WTC11 (cell line): Measurements from ENCODE around the gene PCNX3. TPM values are rescaled to one million over a fixed set of nuclear protein-coding genes. Genes with fewer than 3 reads are reported as not detected.

Experiments used
- ATAC-seq: fragments of 200-7000 bp; cut with Tn5 transposase; 2 replicates; pipeline ENCODE4 v1.10.0; 2021; ENCODE audit warnings: mild to moderate bottlenecking, moderate library complexity
- CTCF ChIA-PET: fragments of 300-600 bp; sonication (Branson Sonifier 250); formaldehyde crosslinking; loops from one replicate; lab custom pipeline; 2021; ENCODE audit warnings: antibody characterized with exemption; lab: Charles Lee
- POLR2A ChIA-PET: fragments of 350-600 bp; sonication (Branson Sonifier 250); formaldehyde crosslinking; loops from one replicate; lab custom pipeline; 2021; ENCODE audit warnings: antibody characterized with exemption; lab: Charles Lee
- DNase-seq: peaks from one replicate; pipeline ENCODE4 v3.0.0; 2021; ENCODE audit warnings: low spot score
- H3K27ac Mint-ChIP-seq: 2 replicates; pipeline ENCODE4 v1.8.0; 2021; ENCODE audit warnings: mixed read lengths
- H3K27me3 Mint-ChIP-seq: 2 replicates; pipeline ENCODE4 v1.8.0; 2021; ENCODE audit warnings: low read depth, mild to moderate bottlenecking, moderate library complexity, mixed read lengths
- H3K36me3 Mint-ChIP-seq: 2 replicates; pipeline ENCODE4 v1.8.0; 2021; ENCODE audit warnings: mixed read lengths
- H3K4me1 Mint-ChIP-seq: 2 replicates; pipeline ENCODE4 v1.8.0; 2022; ENCODE audit warnings: mixed read lengths
- H3K4me3 Mint-ChIP-seq: 2 replicates; pipeline ENCODE4 v1.8.0; 2021; ENCODE audit warnings: mild to moderate bottlenecking, moderate library complexity, mixed read lengths
- H3K9me3 Mint-ChIP-seq: 2 replicates; pipeline ENCODE4 v1.8.0; 2021; ENCODE audit warnings: mixed read lengths
- ATF1 ChIP-seq: sonication (generic); formaldehyde crosslinking; IDR thresholded peaks from 2 replicates; pipeline ENCODE4 v1.8.1; 2023; ENCODE audit warnings: mild to moderate bottlenecking, moderate library complexity, missing genetic modification reagents
- EMX1 ChIP-seq: fragments of 250-450 bp; sonication (Bioruptor Pico); IDR thresholded peaks from 2 replicates; pipeline ENCODE4 v1.8.0; 2021; ENCODE audit warnings: mild to moderate bottlenecking
- GRHL2 ChIP-seq: fragments of 250-450 bp; sonication (Bioruptor Pico); IDR thresholded peaks from 2 replicates; pipeline ENCODE4 v1.8.0; 2022; ENCODE audit warnings: mild to moderate bottlenecking, moderate library complexity; ENCODE audit not compliant: insufficient replicate concordance, severe bottlenecking
- NFATC4 ChIP-seq: fragments of 250-450 bp; sonication (Bioruptor Pico); IDR thresholded peaks from 2 replicates; pipeline ENCODE4 v1.9.0; 2021; ENCODE audit warnings: mild to moderate bottlenecking
- NR1H2 ChIP-seq: sonication (generic); formaldehyde crosslinking; IDR thresholded peaks from 2 replicates; pipeline ENCODE4 v1.9.0; 2021; ENCODE audit warnings: mild to moderate bottlenecking, moderate library complexity, missing genetic modification reagents
- NR2C2 ChIP-seq: sonication (generic); formaldehyde crosslinking; IDR thresholded peaks from 2 replicates; pipeline ENCODE4 v1.8.0; 2022; ENCODE audit warnings: mild to moderate bottlenecking, missing genetic modification reagents
- TP53 ChIP-seq: sonication (generic); formaldehyde crosslinking; IDR thresholded peaks from 2 replicates; pipeline ENCODE4 v1.8.1; 2023; ENCODE audit warnings: mild to moderate bottlenecking, missing genetic modification reagents
- ZNF232 ChIP-seq: sonication (generic); formaldehyde crosslinking; IDR thresholded peaks from 2 replicates; pipeline ENCODE4 v1.8.0; 2022; ENCODE audit warnings: mild to moderate bottlenecking, missing genetic modification reagents
- total RNA-seq: library from RNA; stranded (reverse); gene quantifications from 3 replicates; pipeline ENCODE4 v1.2.3, GENCODE V29; 2021
- TF ChIP-seq, protein P1 (sequence below): sonication (generic); formaldehyde crosslinking; IDR thresholded peaks from 2 replicates; pipeline ENCODE4 v1.8.1; 2023; ENCODE audit warnings: mild to moderate bottlenecking, missing genetic modification reagents, moderate library complexity
- TF ChIP-seq, protein P2 (sequence below): fragments of 250-450 bp; sonication (Bioruptor Pico); IDR thresholded peaks from 2 replicates; pipeline ENCODE4 v1.9.0; 2021; ENCODE audit warnings: mild to moderate bottlenecking, borderline replicate concordance
- TF ChIP-seq, protein P3 (sequence below): sonication (generic); formaldehyde crosslinking; IDR thresholded peaks from 2 replicates; pipeline ENCODE4 v1.8.0; 2023; ENCODE audit warnings: missing genetic modification reagents
- TF ChIP-seq, protein P4 (sequence below): sonication (generic); formaldehyde crosslinking; conservative IDR thresholded peaks from 2 replicates; pipeline ENCODE4 v1.8.1; 2022; ENCODE audit warnings: mild to moderate bottlenecking, missing genetic modification reagents
- TF ChIP-seq, protein P5 (sequence below): sonication (generic); formaldehyde crosslinking; IDR thresholded peaks from 2 replicates; pipeline ENCODE4 v1.8.1; 2023; ENCODE audit warnings: mild to moderate bottlenecking, missing genetic modification reagents, moderate library complexity

Gene PCNX3
- total RNA-seq, 1 experiment from 2014 or later = 51.6 TPM

DNA sequence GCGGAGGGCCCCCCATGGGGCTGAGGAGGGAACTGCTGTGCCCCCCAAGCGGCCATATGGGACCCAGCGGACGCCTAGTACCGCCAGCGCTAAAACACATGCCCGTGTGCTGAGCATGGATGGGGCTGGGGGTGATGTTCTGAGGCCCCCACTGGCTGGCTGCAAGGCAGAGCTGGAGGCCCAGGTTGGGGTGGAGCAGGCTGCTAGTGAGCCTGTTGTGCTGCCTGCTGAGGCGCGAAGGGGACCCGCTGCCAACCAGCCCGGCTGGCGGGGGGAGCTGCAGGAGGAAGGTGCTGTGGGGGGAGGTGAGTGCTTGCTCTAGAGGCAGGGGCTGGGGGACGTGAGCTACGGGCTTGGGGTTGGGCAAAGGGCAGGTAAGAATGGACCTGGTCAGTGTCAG, 3.2 kb downstream of the PCNX3 start:
- H3K4me3 Mint-ChIP-seq = no peak overlapping the region
- no peaks in the 10 kb centered on the region for H3K9me3 Mint-ChIP-seq
- DNase-seq (no peak), ATAC-seq (no peak)
- POLR2A ChIA-PET = no interaction called here
- H3K27me3 Mint-ChIP-seq = no peaks in the 10 kb centered on the region; the same call in 1 of the 2 replicates
- TF ChIP-seq ZNF232 (CRISPR knock-in tag) = no peak
- no peak for TF ChIP-seq GRHL2
- no peak for TF ChIP-seq TP53
- no peak for TF ChIP-seq NR2C2
- TF ChIP-seq ATF1 (CRISPR knock-in tag) = no peak
- TF ChIP-seq, protein P1, sequence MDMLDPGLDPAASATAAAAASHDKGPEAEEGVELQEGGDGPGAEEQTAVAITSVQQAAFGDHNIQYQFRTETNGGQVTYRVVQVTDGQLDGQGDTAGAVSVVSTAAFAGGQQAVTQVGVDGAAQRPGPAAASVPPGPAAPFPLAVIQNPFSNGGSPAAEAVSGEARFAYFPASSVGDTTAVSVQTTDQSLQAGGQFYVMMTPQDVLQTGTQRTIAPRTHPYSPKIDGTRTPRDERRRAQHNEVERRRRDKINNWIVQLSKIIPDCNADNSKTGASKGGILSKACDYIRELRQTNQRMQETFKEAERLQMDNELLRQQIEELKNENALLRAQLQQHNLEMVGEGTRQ (CRISPR knock-in tag) = no peak
- no peak for TF ChIP-seq NR1H2 (CRISPR knock-in tag)
- TF ChIP-seq, protein P2, sequence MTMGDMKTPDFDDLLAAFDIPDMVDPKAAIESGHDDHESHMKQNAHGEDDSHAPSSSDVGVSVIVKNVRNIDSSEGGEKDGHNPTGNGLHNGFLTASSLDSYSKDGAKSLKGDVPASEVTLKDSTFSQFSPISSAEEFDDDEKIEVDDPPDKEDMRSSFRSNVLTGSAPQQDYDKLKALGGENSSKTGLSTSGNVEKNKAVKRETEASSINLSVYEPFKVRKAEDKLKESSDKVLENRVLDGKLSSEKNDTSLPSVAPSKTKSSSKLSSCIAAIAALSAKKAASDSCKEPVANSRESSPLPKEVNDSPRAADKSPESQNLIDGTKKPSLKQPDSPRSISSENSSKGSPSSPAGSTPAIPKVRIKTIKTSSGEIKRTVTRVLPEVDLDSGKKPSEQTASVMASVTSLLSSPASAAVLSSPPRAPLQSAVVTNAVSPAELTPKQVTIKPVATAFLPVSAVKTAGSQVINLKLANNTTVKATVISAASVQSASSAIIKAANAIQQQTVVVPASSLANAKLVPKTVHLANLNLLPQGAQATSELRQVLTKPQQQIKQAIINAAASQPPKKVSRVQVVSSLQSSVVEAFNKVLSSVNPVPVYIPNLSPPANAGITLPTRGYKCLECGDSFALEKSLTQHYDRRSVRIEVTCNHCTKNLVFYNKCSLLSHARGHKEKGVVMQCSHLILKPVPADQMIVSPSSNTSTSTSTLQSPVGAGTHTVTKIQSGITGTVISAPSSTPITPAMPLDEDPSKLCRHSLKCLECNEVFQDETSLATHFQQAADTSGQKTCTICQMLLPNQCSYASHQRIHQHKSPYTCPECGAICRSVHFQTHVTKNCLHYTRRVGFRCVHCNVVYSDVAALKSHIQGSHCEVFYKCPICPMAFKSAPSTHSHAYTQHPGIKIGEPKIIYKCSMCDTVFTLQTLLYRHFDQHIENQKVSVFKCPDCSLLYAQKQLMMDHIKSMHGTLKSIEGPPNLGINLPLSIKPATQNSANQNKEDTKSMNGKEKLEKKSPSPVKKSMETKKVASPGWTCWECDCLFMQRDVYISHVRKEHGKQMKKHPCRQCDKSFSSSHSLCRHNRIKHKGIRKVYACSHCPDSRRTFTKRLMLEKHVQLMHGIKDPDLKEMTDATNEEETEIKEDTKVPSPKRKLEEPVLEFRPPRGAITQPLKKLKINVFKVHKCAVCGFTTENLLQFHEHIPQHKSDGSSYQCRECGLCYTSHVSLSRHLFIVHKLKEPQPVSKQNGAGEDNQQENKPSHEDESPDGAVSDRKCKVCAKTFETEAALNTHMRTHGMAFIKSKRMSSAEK = no peak
- no peak overlapping the region for H3K27ac Mint-ChIP-seq
- peaks cover 8% of the 10 kb centered on the region for H3K4me1 Mint-ChIP-seq
- CTCF ChIA-PET = interaction anchor here (0.6 to 0.8 kb wide), 2 partner anchors 27 to 269 kb away, joined by 3 read pairs; partner anchors contain the start of gene FIBP
- H3K36me3 Mint-ChIP-seq = peaks cover 16% of the 10 kb centered on the region

DNA sequence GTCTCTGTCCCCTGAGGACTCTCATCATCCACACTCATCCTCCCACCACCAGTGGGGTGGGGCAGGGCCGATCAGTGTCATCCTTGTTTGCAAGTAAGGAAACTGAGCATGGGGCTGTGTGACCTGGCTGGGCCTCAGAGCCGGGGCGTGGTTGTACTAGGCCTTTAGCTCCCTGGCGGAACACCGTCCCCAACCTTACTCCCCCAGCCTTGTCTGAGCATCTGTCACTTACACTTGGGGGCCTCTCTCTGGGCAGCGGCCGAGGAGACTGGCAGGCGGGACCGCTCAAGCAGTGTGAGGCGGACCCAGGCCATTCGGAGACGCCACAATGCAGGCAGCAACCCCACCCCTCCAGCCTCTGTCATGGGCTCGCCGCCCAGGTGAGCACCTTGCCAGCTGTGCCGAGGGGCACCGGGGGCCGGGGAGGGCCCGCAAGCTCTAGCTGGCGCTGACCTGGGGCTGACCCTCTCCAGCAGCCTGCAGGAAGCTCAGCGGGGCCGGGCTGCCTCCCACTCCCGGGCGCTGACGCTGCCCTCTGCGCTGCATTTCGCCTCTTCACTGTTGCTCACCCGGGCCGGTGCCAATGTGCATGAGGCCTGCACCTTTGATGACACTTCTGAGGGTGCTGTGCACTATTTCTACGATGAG, 3.8 kb downstream of the PCNX3 start:
- CTCF ChIA-PET = interaction anchor here (0.8 kb wide), 1 partner anchor 28 kb away, joined by 3 read pairs; no protein-coding TSS in a partner anchor
- H3K27me3 Mint-ChIP-seq = no peaks in the 10 kb centered on the region; the same call in 1 of the 2 replicates
- TF ChIP-seq, protein P3, sequence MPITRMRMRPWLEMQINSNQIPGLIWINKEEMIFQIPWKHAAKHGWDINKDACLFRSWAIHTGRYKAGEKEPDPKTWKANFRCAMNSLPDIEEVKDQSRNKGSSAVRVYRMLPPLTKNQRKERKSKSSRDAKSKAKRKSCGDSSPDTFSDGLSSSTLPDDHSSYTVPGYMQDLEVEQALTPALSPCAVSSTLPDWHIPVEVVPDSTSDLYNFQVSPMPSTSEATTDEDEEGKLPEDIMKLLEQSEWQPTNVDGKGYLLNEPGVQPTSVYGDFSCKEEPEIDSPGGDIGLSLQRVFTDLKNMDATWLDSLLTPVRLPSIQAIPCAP (CRISPR knock-in tag) = no peak
- TF ChIP-seq, protein P4, sequence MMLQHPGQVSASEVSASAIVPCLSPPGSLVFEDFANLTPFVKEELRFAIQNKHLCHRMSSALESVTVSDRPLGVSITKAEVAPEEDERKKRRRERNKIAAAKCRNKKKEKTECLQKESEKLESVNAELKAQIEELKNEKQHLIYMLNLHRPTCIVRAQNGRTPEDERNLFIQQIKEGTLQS = no peak
- DNase-seq (no peak), ATAC-seq (no peak)
- H3K4me1 Mint-ChIP-seq = peaks cover 8% of the 10 kb centered on the region
- H3K36me3 Mint-ChIP-seq = peaks cover 19% of the 10 kb centered on the region
- no peaks in the 10 kb centered on the region for H3K9me3 Mint-ChIP-seq
- no peak overlapping the region; the same call in 1 of the 2 replicates for H3K27ac Mint-ChIP-seq
- POLR2A ChIA-PET = no interaction called here
- no peak overlapping the region for H3K4me3 Mint-ChIP-seq

DNA sequence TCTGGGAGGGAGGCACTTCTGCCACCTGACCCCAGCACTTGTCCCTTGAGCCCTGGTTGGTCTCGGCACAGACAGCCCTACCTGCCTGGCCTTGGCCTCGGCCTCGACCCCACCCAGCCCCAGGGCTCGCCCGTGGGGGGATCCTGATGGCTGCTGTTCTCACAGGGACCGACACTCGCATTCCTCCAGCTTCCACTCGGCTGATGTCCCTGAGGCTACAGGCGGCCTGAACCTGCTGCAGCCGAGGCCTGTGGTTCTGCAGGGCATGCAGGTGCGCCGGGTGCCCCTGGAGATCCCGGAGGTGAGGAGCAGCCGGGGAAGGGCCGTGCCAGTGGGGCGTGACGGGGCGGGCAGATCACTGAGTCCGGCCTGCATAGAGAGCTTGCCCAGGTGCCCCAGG, 5.1 kb downstream of the PCNX3 start:
- TF ChIP-seq, protein P5, sequence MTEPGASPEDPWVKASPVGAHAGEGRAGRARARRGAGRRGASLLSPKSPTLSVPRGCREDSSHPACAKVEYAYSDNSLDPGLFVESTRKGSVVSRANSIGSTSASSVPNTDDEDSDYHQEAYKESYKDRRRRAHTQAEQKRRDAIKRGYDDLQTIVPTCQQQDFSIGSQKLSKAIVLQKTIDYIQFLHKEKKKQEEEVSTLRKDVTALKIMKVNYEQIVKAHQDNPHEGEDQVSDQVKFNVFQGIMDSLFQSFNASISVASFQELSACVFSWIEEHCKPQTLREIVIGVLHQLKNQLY (CRISPR knock-in tag) = no peak
- TF ChIP-seq NFATC4 (CRISPR knock-in tag) = no peak
- TF ChIP-seq EMX1 (CRISPR knock-in tag) = no peak
- TF ChIP-seq, all 79 proteins: peak for 0
- DNase-seq (no peak), ATAC-seq (no peak)
- no peak overlapping the region for H3K4me3 Mint-ChIP-seq
- no peak overlapping the region for H3K27ac Mint-ChIP-seq
- peaks cover 19% of the 10 kb centered on the region for H3K36me3 Mint-ChIP-seq
- peaks cover 8% of the 10 kb centered on the region for H3K4me1 Mint-ChIP-seq
- POLR2A ChIA-PET = no interaction called here
- no peaks in the 10 kb centered on the region for H3K9me3 Mint-ChIP-seq
- CTCF ChIA-PET = no interaction called here
- H3K27me3 Mint-ChIP-seq = no peaks in the 10 kb centered on the region
